Nephron progenitor cell (in vitro differentiated cells): Measurements from ENCODE around the gene ERG.

Experiments
- DNase-seq: peaks from one replicate; pipeline ENCODE4 v3.0.0; 2021
- H3K27ac Mint-ChIP-seq: 2 replicates; pipeline ENCODE4 v1.8.0; 2021; ENCODE audit warnings: mild to moderate bottlenecking, moderate library complexity, mixed read lengths
- H3K27me3 Mint-ChIP-seq: 2 replicates; pipeline ENCODE4 v1.8.0; 2021; ENCODE audit warnings: mild to moderate bottlenecking, low read depth, mixed read lengths; ENCODE audit not compliant: poor library complexity
- H3K36me3 Mint-ChIP-seq: 2 replicates; pipeline ENCODE4 v1.8.0; 2021; ENCODE audit warnings: low read depth, mixed read lengths
- H3K4me1 Mint-ChIP-seq: 2 replicates; pipeline ENCODE4 v1.8.0; 2021; ENCODE audit warnings: mixed read lengths
- H3K4me3 Mint-ChIP-seq: 2 replicates; pipeline ENCODE4 v1.8.0; 2021; ENCODE audit warnings: mild to moderate bottlenecking, moderate library complexity, mixed read lengths
- H3K9me3 Mint-ChIP-seq: 2 replicates; pipeline ENCODE4 v1.8.0; 2021; ENCODE audit warnings: mild to moderate bottlenecking, moderate library complexity, mixed read lengths
- CTCF ChIP-seq: fragments of 200-600 bp; sonication (generic); IDR thresholded peaks from 2 replicates; pipeline ENCODE4 v1.5.0; 2021; ENCODE audit warnings: antibody characterized with exemption

ERG gene

GRCh38 chr21:38346286-38346685 is 152.0 kb downstream of the ERG start:
- Mint-ChIP-seq H3K36me3 (no peaks in the 10 kb centered on the region), H3K27ac (peak overlapping the region; percentile 27), H3K4me3 (no peak overlapping the region), H3K9me3 (peaks cover 11% of the 10 kb centered on the region), H3K27me3 (peaks cover 4% of the 10 kb centered on the region), H3K4me1 (peaks cover 52% of the 10 kb centered on the region)
- no peak for TF ChIP-seq CTCF
- DNase-seq = no peak

- Mint-ChIP-seq H3K9me3 (peaks cover 4% of the 10 kb centered on the region), H3K36me3 (no peaks in the 10 kb centered on the region), H3K4me1 (peaks cover 28% of the 10 kb centered on the region), H3K27me3 (peaks cover 13% of the 10 kb centered on the region), H3K4me3 (no peak overlapping the region), H3K27ac (no peak overlapping the region)
- no peak for TF ChIP-seq CTCF
- no peak for DNase-seq
Measured at GRCh38 chr21:38343691-38344090, 154.6 kb downstream of the ERG start.

- no peak overlapping the region for H3K27ac Mint-ChIP-seq
- H3K9me3 Mint-ChIP-seq = peaks cover 4% of the 10 kb centered on the region
- no peak for TF ChIP-seq CTCF
- H3K4me3 Mint-ChIP-seq = no peak overlapping the region
- H3K36me3 Mint-ChIP-seq = no peaks in the 10 kb centered on the region
- H3K27me3 Mint-ChIP-seq = peaks cover 17% of the 10 kb centered on the region
- no peak for DNase-seq
- H3K4me1 Mint-ChIP-seq = peaks cover 19% of the 10 kb centered on the region
Measured at GRCh38 chr21:38342739-38343138, 155.5 kb downstream of the ERG start.

- no peak for TF ChIP-seq CTCF
- Mint-ChIP-seq H3K9me3 (peaks cover 4% of the 10 kb centered on the region), H3K36me3 (no peaks in the 10 kb centered on the region), H3K4me3 (no peak overlapping the region), H3K4me1 (peaks cover 19% of the 10 kb centered on the region), H3K27me3 (peaks cover 17% of the 10 kb centered on the region), H3K27ac (no peak overlapping the region)
- DNase-seq = no peak
Measured at GRCh38 chr21:38341546-38342012, 156.7 kb downstream of the ERG start.

GRCh38 chr21:38340131-38340530 is 158.1 kb downstream of the ERG start:
- no peaks in the 10 kb centered on the region for H3K9me3 Mint-ChIP-seq
- H3K36me3 Mint-ChIP-seq = no peaks in the 10 kb centered on the region
- peaks cover 12% of the 10 kb centered on the region for H3K4me1 Mint-ChIP-seq
- no peak for DNase-seq
- no peak overlapping the region for H3K27ac Mint-ChIP-seq
- no peak for TF ChIP-seq CTCF
- H3K27me3 Mint-ChIP-seq = peaks cover 17% of the 10 kb centered on the region
- H3K4me3 Mint-ChIP-seq = no peak overlapping the region

GRCh38 chr21:38337793-38338192 is 160.5 kb downstream of the ERG start:
- peaks cover 13% of the 10 kb centered on the region for H3K27me3 Mint-ChIP-seq
- no peak overlapping the region for H3K4me3 Mint-ChIP-seq
- H3K27ac Mint-ChIP-seq = no peak overlapping the region
- DNase-seq = no peak
- H3K9me3 Mint-ChIP-seq = no peaks in the 10 kb centered on the region
- peaks cover 5% of the 10 kb centered on the region for H3K4me1 Mint-ChIP-seq
- H3K36me3 Mint-ChIP-seq = no peaks in the 10 kb centered on the region
- no peak for TF ChIP-seq CTCF
